ENCODE results near the gene DAAM2. TPM values are rescaled to one million over a fixed set of nuclear protein-coding genes. Genes with fewer than 3 reads are reported as not detected.

The DAAM2 gene
- 0.13 to 0.25 TPM (median 0.21 TPM) in 5 replicates for total RNA-seq (2022; extraction: Qiagen RNA extraction)

GRCh38 chr6:39791850-39792539, at the start of gene DAAM2:
DAAM2 (plus strand) TSS chr6:39792376; CDS start chr6:39856303, 63,927 bp downstream.

DNA sequence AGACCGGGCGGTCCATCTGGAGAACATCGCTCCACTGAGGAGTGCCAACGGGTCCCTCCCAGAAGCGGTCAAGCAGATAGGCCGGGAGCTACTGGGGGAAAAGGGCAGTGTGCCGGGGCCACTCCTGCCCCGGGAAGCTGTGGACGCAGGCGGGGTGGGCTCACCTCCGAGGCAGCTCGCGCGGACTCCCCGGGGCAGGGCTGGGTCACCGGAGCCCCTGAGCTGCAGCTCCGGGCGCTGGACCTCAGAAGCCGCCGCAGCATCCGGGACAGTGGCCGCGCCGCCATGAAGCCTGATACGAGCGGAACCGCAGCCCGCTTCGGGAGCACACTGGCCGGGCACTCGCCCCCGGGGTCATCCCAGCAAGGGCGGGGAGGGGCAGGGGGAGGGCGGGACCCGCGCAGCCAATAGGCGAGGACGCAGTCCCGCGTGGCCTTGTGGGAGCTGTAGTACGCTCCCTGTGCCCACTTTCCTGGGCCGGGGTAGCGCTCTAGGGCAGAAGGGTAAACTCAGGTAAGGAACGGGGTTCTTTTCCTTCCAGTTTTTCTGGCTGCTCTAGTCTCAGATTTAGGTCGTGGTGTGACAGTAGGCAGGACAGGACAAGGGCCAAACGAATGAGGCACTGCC, 142.1 kb downstream of the DAAM2 start, which contains the start of gene MOCS1:
Gene MOCS1, minus strand, starts transcription at position 332 of the 627 bp plus-strand sequence. Its CDS starts 45 bp downstream, at position 287.

Other genes starting within 250 kb of the DAAM2 start
- 0.15 to 0.34 TPM (median 0.23 TPM) in 5 replicates for gene KIF6, start 67.0 kb upstream of the DAAM2 start, total RNA-seq (2022; extraction: Qiagen RNA extraction)
- gene MOCS1, start 142.1 kb downstream of the DAAM2 start, total RNA-seq (2022; extraction: Qiagen RNA extraction) = 2.0 to 3.3 TPM (median 2.7 TPM) in 5 replicates

Data from A549 treated with dexamethasone at 1 μM for 4 hours (cell line).